HepG2 (cell line): ENCODE measurements around the gene HMGCS2. TPM values are rescaled to one million over a fixed set of nuclear protein-coding genes. Genes with fewer than 3 reads are reported as not detected.

Experiments used
- ATAC-seq: fragments of 200-7000 bp; cut with Tn5 transposase; 3 replicates; pipeline ENCODE4 v1.9.1; 2020; ENCODE audit warnings: mild to moderate bottlenecking, moderate library complexity
- BruUV-seq: library from RNA; stranded (reverse); fragments of 400-500 nt; replicated peaks from 2 replicates; lab custom pipeline; 2021; lab: Mats Ljungman, UMichigan
- CTCF ChIA-PET: fragments of 300-600 bp; formaldehyde crosslinking; extraction: SDS; loops from one replicate; lab custom pipeline; 2021; ENCODE audit warnings: low total read pairs, inconsistent platforms, low intra/inter-chr PET ratio; lab: Yijun Ruan, JAX
- POLR2A ChIA-PET: fragments of 350-600 bp; sonication (Branson Sonifier 250); formaldehyde crosslinking; loops from one replicate; lab custom pipeline; 2020; ENCODE audit warnings: antibody characterized with exemption, inconsistent platforms; lab: Yijun Ruan, JAX
- DNase-seq: peaks from one replicate; pipeline ENCODE4 v3.0.0-alpha.2; 2015; ENCODE audit warnings: low spot score
- FAIRE-seq: peaks from 3 replicates; lab custom pipeline; 2011; peaks lifted over from hg19 to GRCh38; lab: Jason Lieb, UNC
- H2AFZ ChIP-seq: one replicate; pipeline ENCODE4 v1.6.1; 2011; ENCODE audit warnings: low read length, inconsistent platforms
- H3K27ac ChIP-seq: fragments of 300-600 bp; 3 replicates; pipeline ENCODE4 v1.8.0; 2011; ENCODE audit warnings: mixed run types, mild to moderate bottlenecking, mixed read lengths, low read length, inconsistent platforms; ENCODE audit not compliant: insufficient read depth; ENCODE audit errors: extremely low read length
- H3K27me3 ChIP-seq, 2 experiments: fragments of 200-600 bp in 1 of 2; 2 replicates in 1 of 2; 3 replicates in 1 of 2; pipeline versions ENCODE4 v1.6.0 to v1.8.0; 2011; ENCODE audit warnings: low read length in 2 of 2, mild to moderate bottlenecking in 2 of 2, moderate library complexity in 2 of 2, inconsistent platforms in 1 of 2; ENCODE audit not compliant: insufficient read depth in 2 of 2, control insufficient read depth in 1 of 2
- H3K36me3 ChIP-seq, 2 experiments: fragments of 200-600 bp in 1 of 2; replicated peaks in 1 of 2; 2 replicates in 1 of 2; 3 replicates in 1 of 2; pipeline versions ENCODE4 v1.5.1 to v1.8.0; 2011; ENCODE audit warnings: low read length in 2 of 2, inconsistent platforms in 1 of 2; ENCODE audit not compliant: insufficient read depth in 2 of 2, control insufficient read depth in 1 of 2
- H3K4me1 ChIP-seq: 2 replicates; pipeline ENCODE4 v1.5.1; 2012; ENCODE audit warnings: low read length, inconsistent platforms; ENCODE audit not compliant: insufficient read depth
- H3K4me2 ChIP-seq: 2 replicates; pipeline ENCODE4 v1.6.0; 2011; ENCODE audit warnings: low read depth, low read length, inconsistent platforms
- H3K4me3 ChIP-seq, 3 experiments: fragments of 200-600 bp in 1 of 3; sonication (generic), shearing (Covaris generic) in 1 of 3; replicated peaks in 1 of 3; 2 replicates each; pipeline ENCODE4 v1.5.1; 2011 to 2016; ENCODE audit warnings: low read length in 3 of 3, inconsistent platforms in 2 of 3, low read depth in 2 of 3, mild to moderate bottlenecking in 2 of 3, control low read depth in 1 of 3, mixed read lengths in 1 of 3; ENCODE audit not compliant: insufficient read depth in 1 of 3
- H3K79me2 ChIP-seq: one replicate; pipeline ENCODE4 v1.6.1; 2011; ENCODE audit warnings: low read length, inconsistent platforms; ENCODE audit not compliant: insufficient read depth
- H3K9ac ChIP-seq: 2 replicates; pipeline ENCODE4 v1.6.0; 2011; ENCODE audit warnings: mild to moderate bottlenecking, low read depth, low read length, inconsistent platforms; ENCODE audit not compliant: insufficient read depth
- H3K9me3 ChIP-seq: 2 replicates; pipeline ENCODE4 v1.5.1; 2012; ENCODE audit warnings: mild to moderate bottlenecking, low read length
- H4K20me1 ChIP-seq: 2 replicates; pipeline ENCODE4 v1.6.0; 2011; ENCODE audit warnings: inconsistent platforms, mild to moderate bottlenecking, low read length, moderate library complexity; ENCODE audit not compliant: insufficient read depth
- CEBPB ChIP-seq: IDR thresholded peaks from 2 replicates; pipeline ENCODE4 v1.6.1; 2011; ENCODE audit warnings: low read depth, low read length, improper control_type of control experiment, borderline replicate concordance
- NPAS2 ChIP-seq: sonication (generic); formaldehyde crosslinking; IDR thresholded peaks from 2 replicates; pipeline ENCODE4 v1.8.0; 2022; ENCODE audit warnings: mild to moderate bottlenecking, missing genetic modification reagents, borderline replicate concordance
- PRDM10 ChIP-seq: sonication (generic); formaldehyde crosslinking; IDR thresholded peaks from 2 replicates; pipeline ENCODE4 v1.4.0; 2020; ENCODE audit warnings: low read depth, missing genetic modification reagents
- SP2 ChIP-seq: sonication (generic); formaldehyde crosslinking; IDR thresholded peaks from 2 replicates; pipeline ENCODE4 v1.5.1; 2020; ENCODE audit warnings: mild to moderate bottlenecking, missing genetic modification reagents
- ZBTB2 ChIP-seq: sonication (generic); formaldehyde crosslinking; IDR thresholded peaks from 2 replicates; pipeline ENCODE4 v1.8.0; 2022; ENCODE audit warnings: low read depth, missing genetic modification reagents
- ZFY ChIP-seq: sonication (generic); formaldehyde crosslinking; IDR thresholded peaks from 2 replicates; pipeline ENCODE4 v1.4.0; 2020; ENCODE audit warnings: missing genetic modification reagents
- ZNF260 ChIP-seq: sonication (generic); formaldehyde crosslinking; IDR thresholded peaks from 2 replicates; pipeline ENCODE4 v1.4.0; 2020; ENCODE audit warnings: missing genetic modification reagents, low read depth, mild to moderate bottlenecking, borderline replicate concordance
- ZNF296 ChIP-seq: sonication (generic); formaldehyde crosslinking; conservative IDR thresholded peaks from 2 replicates; pipeline ENCODE4 v1.5.0; 2020; ENCODE audit warnings: mild to moderate bottlenecking, missing genetic modification reagents
- ZNF382 ChIP-seq: sonication (generic); formaldehyde crosslinking; IDR thresholded peaks from 2 replicates; pipeline ENCODE4 v1.5.0; 2020; ENCODE audit warnings: missing genetic modification reagents, mild to moderate bottlenecking, borderline replicate concordance
- ZNF674 ChIP-seq: sonication (generic); formaldehyde crosslinking; IDR thresholded peaks from 2 replicates; pipeline ENCODE4 v1.5.0; 2020; ENCODE audit warnings: low read depth, mild to moderate bottlenecking, missing genetic modification reagents
- ZNF75D ChIP-seq: sonication (generic); formaldehyde crosslinking; IDR thresholded peaks from 2 replicates; pipeline ENCODE4 v1.8.1; 2023; ENCODE audit warnings: missing genetic modification reagents, mild to moderate bottlenecking, borderline replicate concordance
- ZNF768 ChIP-seq: sonication (generic); formaldehyde crosslinking; IDR thresholded peaks from 2 replicates; pipeline ENCODE4 v1.4.0; 2020; ENCODE audit warnings: missing genetic modification reagents
- ZNF850 ChIP-seq: sonication (generic); formaldehyde crosslinking; conservative IDR thresholded peaks from 2 replicates; pipeline ENCODE4 v1.9.0; 2021; ENCODE audit warnings: mild to moderate bottlenecking, missing genetic modification reagents
- in situ Hi-C: cut with HindIII; loops from 2 replicates; pipeline ENCODE4 v1.10.0; 2017; ENCODE audit warnings: low pct_unique_long_range_greater_than_20kb; ENCODE audit not compliant: extremely low pct_ligation_motif_present
- intact Hi-C: fragments of 100-400 bp; cut with micrococcal nuclease; formaldehyde crosslinking; loops from one replicate; pipeline ENCODE4 v1.10.0; 2022; ENCODE audit not compliant: unreplicated experiment
- polyA plus RNA-seq, 8 experiments: library from polyadenylated mRNA; depleted of rRNA in 3 of 8; stranded (reverse) in 7 of 8; unstranded in 1 of 8; fragments of >200 nt; fragmentation: Illumina TruSeq in 4 of 8; extraction: Trizol in 4 of 8; gene quantifications; 2 replicates each; pipeline versions ENCODE4 v1.2.1 to v1.2.3, GENCODE V29; 2011 to 2016; ENCODE audit warnings: low read depth in 4 of 8, missing spikeins in 1 of 8, mixed read lengths in 1 of 8; ENCODE audit not compliant: insufficient read depth in 1 of 8
- total RNA-seq, 5 experiments: library from RNA; depleted of rRNA; stranded (reverse); fragments of >200 nt; fragmentation: Illumina TruSeq; extraction: Trizol; gene quantifications; 2 replicates each; pipeline ENCODE4 v1.2.3, GENCODE V29; 2016; ENCODE audit warnings: low read depth in 1 of 5

HMGCS2 gene
- total and polyA plus RNA-seq, 2 of the 13 experiments (the other 11 are each of a cell fraction or from before 2014, with no cell fraction given) = 0.44 to 1.5 TPM

GRCh38 chr1:119702384-119702783 is 66.3 kb downstream of the HMGCS2 start (continued):
- TF ChIP-seq ZNF260 (CRISPR knock-in tag) (no peak), ZNF75D (CRISPR knock-in tag) (no peak), ZFY (CRISPR knock-in tag) (no peak)

- CTCF ChIA-PET = no interaction called here
- no peak overlapping the region for H2AFZ ChIP-seq
- TF ChIP-seq ZNF850 (CRISPR knock-in tag) = no peak
- no peak for TF ChIP-seq ZNF382
- no peak for TF ChIP-seq CEBPB
- TF ChIP-seq ZNF296 (CRISPR knock-in tag) = no peak
- no peak for TF ChIP-seq ZBTB2 (CRISPR knock-in tag)
- TF ChIP-seq PRDM10 (CRISPR knock-in tag) = no peak
- TF ChIP-seq SP2 (CRISPR knock-in tag) = no peak
- TF ChIP-seq NPAS2 = no peak
- TF ChIP-seq ZNF768 (CRISPR knock-in tag) = no peak
- TF ChIP-seq ZNF674 = no peak
- TF ChIP-seq, all 625 proteins: peak for 0
- Histone ChIP-seq H4K20me1 (no peaks in the 10 kb centered on the region), H3K27me3 (no peaks in the 10 kb centered on the region; a peak in 2 of 5 replicates), H3K9me3 (peaks cover 22% of the 10 kb centered on the region), H3K4me2 (no peak overlapping the region), H3K9ac (no peak overlapping the region), H3K27ac (no peak overlapping the region), H3K4me1 (peaks cover 12% of the 10 kb centered on the region), H3K4me3 (no peak overlapping the region), H3K36me3 (no peaks in the 10 kb centered on the region), H3K79me2 (no peaks in the 10 kb centered on the region)
- FAIRE-seq (no peak), DNase-seq (no peak), ATAC-seq (no peak)
- intact Hi-C loops (no loop called here), in situ Hi-C loops (no loop called here)
- POLR2A ChIA-PET = no interaction called here
- no TSS peak for BruUV-seq
Observed at GRCh38 chr1:119701659-119702058, 67.0 kb downstream of the HMGCS2 start.
